GM19467 (cell line): ENCODE results near the gene GOLGA8B.
"Not testable (repeated sequence)": the region's sequence is repeated elsewhere in the genome, so short reads cannot be mapped to it uniquely, and the experiment has no call there.

Source experiments
- ATAC-seq: cut with Tn5 transposase; IDR thresholded peaks from one replicate; pipeline ENCODE4 v1.9.1; 2021; ENCODE audit warnings: mild to moderate bottlenecking, moderate library complexity; ENCODE audit not compliant: unreplicated experiment

The GOLGA8B gene

DNA sequence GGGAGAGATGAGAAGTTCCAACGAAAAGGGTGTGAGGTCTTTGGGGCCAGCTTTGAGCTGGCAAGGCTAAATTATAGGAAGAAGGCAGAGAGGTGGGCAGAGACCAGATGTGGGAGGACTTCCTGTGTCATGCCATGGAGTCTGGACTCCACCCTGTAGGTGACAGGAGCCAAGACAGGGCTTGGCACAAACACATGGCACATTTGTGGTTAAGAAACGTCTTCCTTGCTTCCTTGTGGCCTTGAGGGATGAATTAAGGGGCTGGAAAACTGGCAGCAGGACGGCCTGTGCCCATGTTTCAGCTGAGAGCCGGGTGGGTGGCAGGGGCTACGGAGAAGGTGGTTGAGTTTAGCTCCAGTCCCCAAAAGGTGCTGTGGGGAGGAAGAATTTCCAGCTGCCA is 18.7 kb downstream of the GOLGA8B start:
- not testable (repeated sequence) for ATAC-seq

DNA sequence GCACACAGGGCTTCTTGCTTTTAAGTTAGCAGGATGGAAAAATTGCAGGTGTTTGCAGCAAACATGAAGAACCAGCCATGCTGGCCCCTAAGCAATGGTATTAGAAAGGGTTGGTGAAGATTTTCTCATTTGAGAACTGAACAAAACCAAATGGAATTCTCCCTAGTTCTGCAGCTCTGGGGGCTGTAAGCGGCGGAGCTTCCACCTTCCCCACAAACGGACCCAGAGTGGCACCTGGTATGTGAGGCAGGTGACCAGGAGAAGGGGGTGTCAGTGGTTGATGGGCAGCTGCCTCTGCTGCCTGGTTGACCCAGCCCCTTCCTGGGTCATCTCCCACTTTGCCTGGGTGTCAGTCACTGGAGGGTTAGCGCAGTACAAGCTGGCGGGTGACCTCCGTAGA is 22.6 kb downstream of the GOLGA8B start:
- ATAC-seq, result not testable (repeated sequence)

DNA sequence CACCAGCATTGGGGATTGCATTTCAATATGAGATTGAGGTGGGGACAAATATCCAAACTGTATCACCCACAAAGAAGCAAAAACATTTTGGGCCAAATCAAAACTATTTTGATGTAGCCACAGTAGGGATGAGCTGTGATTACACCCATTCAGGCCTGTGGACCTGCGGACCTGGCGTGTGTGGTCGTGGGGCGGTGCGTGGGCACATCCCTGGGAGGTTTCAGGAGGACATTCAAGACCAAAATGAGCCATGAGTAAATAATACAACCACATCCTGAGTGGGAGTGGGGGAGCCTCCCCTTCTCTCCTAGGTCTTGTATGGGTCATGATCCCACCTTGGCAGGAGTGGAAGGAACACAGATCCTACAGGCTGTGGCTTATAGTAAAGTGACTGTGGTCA is 23.7 kb downstream of the GOLGA8B start:
- ATAC-seq, result not testable (repeated sequence)

DNA sequence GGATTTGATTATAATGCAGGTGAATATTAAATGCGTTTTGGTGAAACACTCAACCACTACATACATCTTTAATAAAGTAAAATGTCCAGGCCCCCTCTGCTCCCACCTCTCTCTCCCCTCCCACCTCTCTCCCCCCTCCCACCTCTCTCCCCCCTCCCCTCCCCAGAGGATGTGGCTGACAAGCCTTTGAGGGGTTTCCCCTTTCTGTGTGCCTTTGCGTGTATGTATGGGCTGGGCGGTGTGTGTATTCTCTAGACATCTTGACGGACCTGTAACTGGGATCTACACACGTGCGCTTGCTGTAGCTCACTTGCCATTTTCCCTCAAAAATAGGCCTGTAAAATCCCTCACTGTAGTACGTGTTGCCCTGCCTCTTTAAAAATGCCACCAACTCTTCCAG is 28.3 kb downstream of the GOLGA8B start:
- ATAC-seq, result not testable (repeated sequence)

DNA sequence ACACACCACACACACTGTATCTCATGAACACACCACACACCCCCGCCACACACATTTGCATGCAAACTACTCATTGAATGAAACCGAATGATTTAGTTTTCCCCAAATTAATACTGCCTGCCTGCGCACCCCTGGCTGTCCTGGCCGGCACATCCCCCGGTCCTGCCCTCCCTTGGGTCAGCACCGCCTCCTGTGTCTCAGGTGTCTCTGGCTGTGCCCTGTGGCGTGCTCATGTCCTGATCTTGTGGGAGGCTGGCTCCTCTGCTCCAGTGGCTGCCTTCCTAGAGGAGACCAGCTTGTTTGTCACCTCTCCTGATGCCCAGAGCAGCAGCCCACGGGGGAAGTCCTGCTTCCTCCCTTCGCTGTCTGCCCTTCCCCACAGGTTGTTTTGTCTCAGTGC is 28.7 kb downstream of the GOLGA8B start:
- not testable (repeated sequence) for ATAC-seq

DNA sequence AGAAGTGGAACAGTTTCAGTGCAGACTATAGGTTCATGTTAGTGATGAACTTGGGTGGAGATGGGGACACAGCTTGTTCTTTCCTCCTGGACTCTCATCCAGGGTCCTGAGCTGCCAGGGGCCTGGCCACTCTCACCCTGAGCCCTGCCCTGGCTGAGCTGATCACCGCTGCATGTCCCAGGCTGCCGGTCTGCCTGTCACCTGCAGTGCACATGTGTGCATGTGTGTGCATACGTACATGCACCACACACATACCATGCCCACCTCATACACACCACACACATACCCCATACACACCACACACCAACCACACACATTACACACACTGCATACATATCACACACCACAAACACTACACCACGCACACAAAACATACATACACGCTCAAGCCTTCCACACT is 29.3 kb downstream of the GOLGA8B start:
- not testable (repeated sequence) for ATAC-seq

DNA sequence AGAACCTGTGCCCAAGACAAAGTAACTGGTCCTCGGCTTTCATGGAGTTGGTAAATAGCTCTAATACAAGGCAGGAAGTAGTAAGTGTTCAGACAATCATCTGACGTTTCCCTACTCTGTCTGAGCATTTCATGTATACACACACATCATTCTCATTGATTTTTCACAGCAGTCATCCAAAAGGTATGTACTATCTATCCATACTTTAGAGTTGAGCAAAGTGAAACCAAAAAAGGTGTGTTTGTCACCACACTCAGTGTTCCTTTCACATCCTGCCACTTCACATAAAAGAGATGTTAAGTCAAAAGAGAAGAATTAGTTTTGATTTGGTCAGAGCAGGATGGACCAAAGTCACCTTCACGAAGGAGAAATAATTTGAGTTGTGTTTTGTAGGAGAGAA is 33.3 kb downstream of the GOLGA8B start:
- ATAC-seq, result peak; percentile 48

DNA sequence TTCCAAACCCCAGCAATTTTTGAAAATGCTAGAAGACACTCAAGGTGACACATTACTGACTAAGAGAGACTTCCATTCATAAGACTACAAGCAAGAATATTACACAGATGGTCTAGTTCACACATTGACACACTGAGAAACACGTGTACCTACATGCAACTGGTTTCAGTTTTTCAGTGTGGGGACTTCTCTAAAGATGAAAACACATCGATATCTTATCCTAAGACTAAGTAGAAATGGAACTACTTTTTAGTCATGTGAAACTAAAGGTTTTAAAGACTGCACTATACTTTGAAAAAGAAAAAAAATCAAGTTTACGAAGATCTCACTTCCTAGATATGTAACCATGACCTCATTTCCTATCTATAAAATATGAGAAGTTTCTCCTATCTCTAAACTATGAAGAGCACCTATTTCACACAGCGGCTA is 34.1 kb downstream of the GOLGA8B start:
- peak; percentile 37 for ATAC-seq

DNA sequence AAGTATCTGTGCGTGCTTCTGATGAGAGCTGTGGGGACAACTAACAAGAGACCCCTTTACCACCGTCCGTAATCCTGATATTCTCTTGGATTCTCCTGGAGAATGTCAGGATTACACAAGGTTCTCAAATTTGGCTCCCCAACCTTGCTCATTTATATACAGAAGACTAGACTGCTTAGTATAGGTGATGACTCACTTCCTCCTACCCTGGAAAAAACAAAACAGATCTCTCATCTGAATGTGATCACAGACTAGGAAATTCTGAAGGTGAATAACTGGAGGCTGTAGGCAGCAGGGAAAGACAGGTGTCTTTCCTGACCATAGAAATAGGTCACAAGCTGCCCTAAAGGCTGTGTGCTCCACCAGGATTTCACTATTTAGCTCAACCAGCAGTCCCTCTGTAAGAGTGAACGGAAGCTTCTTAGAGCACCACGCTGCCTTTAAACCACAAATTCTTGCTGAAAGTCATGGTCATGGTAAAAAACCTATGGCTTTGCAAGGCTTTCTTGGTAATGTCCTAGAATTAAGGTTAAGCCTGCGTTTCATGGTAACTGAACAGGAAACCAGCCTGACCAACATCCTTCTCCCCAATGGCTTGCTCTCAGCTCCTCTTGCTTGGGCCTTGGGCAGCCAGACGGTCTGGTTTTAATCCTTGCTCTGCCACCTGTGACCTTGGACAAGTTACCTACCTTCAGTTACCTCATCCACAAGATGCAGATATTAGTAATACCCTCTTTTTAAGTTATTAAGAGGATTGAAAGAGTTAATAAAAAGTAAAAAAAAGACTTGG is 39.4 kb downstream of the GOLGA8B start:
- not testable (repeated sequence) for ATAC-seq

DNA sequence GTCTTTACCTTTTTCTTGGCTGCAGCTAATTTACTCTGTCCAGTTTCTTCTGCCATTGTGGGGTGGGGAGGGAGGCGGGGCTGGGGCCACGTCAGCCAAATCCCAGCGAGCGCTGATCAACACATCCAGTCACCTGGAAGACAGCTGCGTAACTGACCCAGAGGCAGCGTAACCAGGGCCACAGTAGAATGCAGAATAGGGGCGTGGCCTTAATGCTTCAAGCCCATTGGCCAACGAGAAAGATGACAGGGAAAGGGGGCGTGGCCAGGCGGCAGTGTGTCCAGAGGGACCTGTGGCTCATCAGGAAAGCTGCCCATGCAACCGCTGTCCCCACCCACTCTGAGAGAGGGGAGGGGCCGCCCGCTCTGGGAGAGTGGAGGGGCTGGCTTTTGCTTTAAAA is 47.6 kb downstream of the GOLGA8B start:
- not testable (repeated sequence) for ATAC-seq
